ENCODE measurements around the gene ZC3H13. TPM values are rescaled to one million over a fixed set of nuclear protein-coding genes. Genes with fewer than 3 reads are reported as not detected.
A peak's percentile ranks its signal among the peaks of the same experiment; 100 is the strongest.

ZC3H13 gene
- total RNA-seq, 2 donors from 2014 or later, result 58.1 to 62.4 TPM

DNA sequence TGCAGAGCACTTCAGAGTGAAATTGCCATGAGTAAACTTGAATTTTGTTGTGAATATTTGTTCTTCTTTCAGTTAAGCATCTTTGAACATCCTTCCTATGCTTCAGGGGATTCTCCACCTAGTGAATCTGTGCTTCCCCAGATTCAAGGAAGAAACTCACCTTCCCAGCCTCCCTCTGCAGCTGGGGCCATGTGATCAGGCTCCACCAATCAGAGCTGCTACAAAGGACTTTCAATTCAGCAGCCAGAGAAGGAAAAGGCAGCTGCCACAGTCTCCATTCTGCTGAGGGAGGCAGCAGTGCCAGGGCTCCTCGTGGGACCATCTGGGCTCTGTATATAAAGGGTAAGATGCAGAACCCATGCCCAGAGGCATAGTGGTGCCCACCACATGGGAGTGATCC, 111.3 kb downstream of the ZC3H13 start:
- WGBS, 2 experiments (ENCODE audit: insufficient coverage in 1 of 2, insufficient read length in 1 of 2), result 86 to 91% methylated on average over 1 of the region's 1 CpG
- H3K4me3 ChIP-seq (ENCODE audit: low read length), result no peak overlapping the region
- no peaks in the 10 kb centered on the region for H3K27me3 ChIP-seq (ENCODE audit: control insufficient read depth, insufficient read depth, low read length, poor library complexity, severe bottlenecking)
- no peak overlapping the region for H3K27ac ChIP-seq (ENCODE audit: low read depth, low read length)
- DNase-seq, result no peak
- no peaks in the 10 kb centered on the region for H3K36me3 Mint-ChIP-seq (ENCODE audit: low read depth)
- no peaks in the 10 kb centered on the region for H3K9me3 Mint-ChIP-seq
- no peaks in the 10 kb centered on the region for H3K27me3 Mint-ChIP-seq (ENCODE audit: insufficient read depth)
- H3K4me3 Mint-ChIP-seq, result no peak overlapping the region
- H3K27ac Mint-ChIP-seq, result no peak overlapping the region
- no peaks in the 10 kb centered on the region for H3K36me3 ChIP-seq (ENCODE audit: control insufficient read depth, insufficient read depth, low read length)
- H3K4me1 Mint-ChIP-seq, result peaks cover 76% of the 10 kb centered on the region
- no peaks in the 10 kb centered on the region for H3K9me3 ChIP-seq (ENCODE audit: control insufficient read depth, low read length)
- H3K4me1 ChIP-seq (ENCODE audit: control insufficient read depth, insufficient read depth, low read length), result peaks cover 36% of the 10 kb centered on the region
- TF ChIP-seq, protein P1, sequence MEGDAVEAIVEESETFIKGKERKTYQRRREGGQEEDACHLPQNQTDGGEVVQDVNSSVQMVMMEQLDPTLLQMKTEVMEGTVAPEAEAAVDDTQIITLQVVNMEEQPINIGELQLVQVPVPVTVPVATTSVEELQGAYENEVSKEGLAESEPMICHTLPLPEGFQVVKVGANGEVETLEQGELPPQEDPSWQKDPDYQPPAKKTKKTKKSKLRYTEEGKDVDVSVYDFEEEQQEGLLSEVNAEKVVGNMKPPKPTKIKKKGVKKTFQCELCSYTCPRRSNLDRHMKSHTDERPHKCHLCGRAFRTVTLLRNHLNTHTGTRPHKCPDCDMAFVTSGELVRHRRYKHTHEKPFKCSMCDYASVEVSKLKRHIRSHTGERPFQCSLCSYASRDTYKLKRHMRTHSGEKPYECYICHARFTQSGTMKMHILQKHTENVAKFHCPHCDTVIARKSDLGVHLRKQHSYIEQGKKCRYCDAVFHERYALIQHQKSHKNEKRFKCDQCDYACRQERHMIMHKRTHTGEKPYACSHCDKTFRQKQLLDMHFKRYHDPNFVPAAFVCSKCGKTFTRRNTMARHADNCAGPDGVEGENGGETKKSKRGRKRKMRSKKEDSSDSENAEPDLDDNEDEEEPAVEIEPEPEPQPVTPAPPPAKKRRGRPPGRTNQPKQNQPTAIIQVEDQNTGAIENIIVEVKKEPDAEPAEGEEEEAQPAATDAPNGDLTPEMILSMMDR (conservative IDR thresholded peaks at IDR 0.05), result no peak
- no peak overlapping the region for H3K9ac ChIP-seq (ENCODE audit: extremely low read depth, low read length, poor library complexity, severe bottlenecking)

DNA sequence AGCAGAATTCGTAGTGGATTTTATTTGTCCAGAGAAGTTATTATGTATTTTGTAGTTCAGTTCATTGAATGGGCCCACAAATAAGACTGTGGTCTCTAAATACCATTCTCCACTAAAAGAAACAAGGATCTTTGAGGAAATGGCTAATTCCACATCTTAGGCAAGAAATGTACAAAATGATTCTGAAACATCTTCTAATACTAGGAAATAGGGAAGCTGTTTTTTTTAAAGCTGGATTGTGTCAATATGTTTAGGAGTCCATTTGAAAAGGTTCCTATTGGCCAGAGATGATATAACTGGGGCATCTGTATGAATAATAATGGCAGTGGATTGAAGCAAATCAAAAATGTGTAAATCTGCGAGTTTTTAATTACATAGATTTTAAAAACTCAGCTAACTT, 112.5 kb downstream of the ZC3H13 start:
- Mint-ChIP-seq H3K27me3 (ENCODE audit: insufficient read depth) (no peaks in the 10 kb centered on the region), H3K4me1 (peaks cover 81% of the 10 kb centered on the region), H3K9me3 (no peaks in the 10 kb centered on the region), H3K4me3 (no peak overlapping the region), H3K36me3 (ENCODE audit: low read depth) (no peaks in the 10 kb centered on the region), H3K27ac (no peak overlapping the region)
- Histone ChIP-seq H3K27ac (ENCODE audit: low read depth, low read length) (no peak overlapping the region), H3K36me3 (ENCODE audit: control insufficient read depth, insufficient read depth, low read length) (no peaks in the 10 kb centered on the region), H3K9me3 (ENCODE audit: control insufficient read depth, low read length) (no peaks in the 10 kb centered on the region), H3K27me3 (ENCODE audit: control insufficient read depth, insufficient read depth, low read length, poor library complexity, severe bottlenecking) (no peaks in the 10 kb centered on the region), H3K4me3 (ENCODE audit: low read length) (no peak overlapping the region), H3K4me1 (ENCODE audit: control insufficient read depth, insufficient read depth, low read length) (peaks cover 39% of the 10 kb centered on the region), H3K9ac (ENCODE audit: extremely low read depth, low read length, poor library complexity, severe bottlenecking) (no peak overlapping the region)
- no peak for DNase-seq
- TF ChIP-seq, protein P1 (conservative IDR thresholded peaks at IDR 0.05), result no peak
- WGBS, 2 experiments (ENCODE audit: insufficient coverage in 1 of 2, insufficient read length in 1 of 2), result 90% methylated on average over 2 of the region's 2 CpGs; no CpG with 5 or more reads in 1 of the 2 experiments

DNA sequence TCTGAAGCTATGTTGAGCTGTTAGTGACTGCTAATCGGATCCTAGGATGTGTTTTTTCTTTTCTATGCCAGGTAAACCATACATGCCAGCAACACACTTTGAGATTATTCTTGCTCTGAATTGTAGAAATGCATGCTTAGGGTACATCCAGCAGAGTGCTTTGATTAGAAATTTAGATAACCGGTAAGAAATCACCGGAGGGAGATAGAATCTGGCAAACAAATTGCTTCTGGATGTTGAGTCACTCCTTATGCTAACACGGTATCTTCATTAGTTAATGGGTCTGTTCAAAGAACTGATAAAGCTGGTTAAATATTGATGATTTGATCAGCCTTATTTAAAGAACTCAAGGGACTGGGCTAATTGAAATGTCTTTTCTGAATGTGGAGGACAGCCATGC, 115.9 kb downstream of the ZC3H13 start:
- H3K4me1 Mint-ChIP-seq, result peaks cover 68% of the 10 kb centered on the region
- TF ChIP-seq, protein P1 (conservative IDR thresholded peaks at IDR 0.05), result no peak
- 44 to 50% methylated on average over 3 to 4 of the region's 4 CpGs for WGBS, 2 experiments (ENCODE audit: insufficient coverage in 1 of 2, insufficient read length in 1 of 2)
- Histone ChIP-seq H3K4me3 (ENCODE audit: low read length) (peak overlapping the region; percentile 24), H3K27me3 (ENCODE audit: control insufficient read depth, insufficient read depth, low read length, poor library complexity, severe bottlenecking) (no peaks in the 10 kb centered on the region), H3K4me1 (ENCODE audit: control insufficient read depth, insufficient read depth, low read length) (peaks cover 26% of the 10 kb centered on the region), H3K9ac (ENCODE audit: extremely low read depth, low read length, poor library complexity, severe bottlenecking) (no peak overlapping the region), H3K27ac (ENCODE audit: low read depth, low read length) (no peak overlapping the region), H3K36me3 (ENCODE audit: control insufficient read depth, insufficient read depth, low read length) (no peaks in the 10 kb centered on the region), H3K9me3 (ENCODE audit: control insufficient read depth, low read length) (no peaks in the 10 kb centered on the region)
- peak overlapping the region; percentile 53 for H3K27ac Mint-ChIP-seq
- no peaks in the 10 kb centered on the region for H3K9me3 Mint-ChIP-seq
- no peaks in the 10 kb centered on the region for H3K36me3 Mint-ChIP-seq (ENCODE audit: low read depth)
- H3K4me3 Mint-ChIP-seq, result no peak overlapping the region
- DNase-seq, result no peak
- H3K27me3 Mint-ChIP-seq (ENCODE audit: insufficient read depth), result no peaks in the 10 kb centered on the region
